Measurements from ENCODE around the gene RALA.

The RALA gene

GRCh38 chr7:39613577-39613976 is 9.8 kb upstream of the RALA start:
- DNase-seq (ENCODE audit: low read depth in 2 of 2), result no peak

GRCh38 chr7:39614299-39614698 is 9.1 kb upstream of the RALA start:
- no peak for DNase-seq (ENCODE audit: low read depth in 2 of 2)

- no peak for DNase-seq (ENCODE audit: low read depth in 2 of 2)
Measured at GRCh38 chr7:39615350-39615975, 7.9 kb upstream of the RALA start.

- DNase-seq (ENCODE audit: low read depth in 2 of 2), result no peak
Measured at GRCh38 chr7:39616138-39616537, 7.2 kb upstream of the RALA start.

- DNase-seq (ENCODE audit: low read depth in 2 of 2), result no peak
Measured at GRCh38 chr7:39617005-39617404, 6.4 kb upstream of the RALA start.

GRCh38 chr7:39618868-39619267 is 4.5 kb upstream of the RALA start:
- DNase-seq (ENCODE audit: low read depth in 2 of 2), result no peak

- no peak for DNase-seq (ENCODE audit: low read depth in 2 of 2)
Measured at GRCh38 chr7:39620486-39620885, 2.9 kb upstream of the RALA start.

GRCh38 chr7:39621261-39621660 is 2.1 kb upstream of the RALA start:
- DNase-seq (ENCODE audit: low read depth in 2 of 2), result no peak

GRCh38 chr7:39621784-39622411 is 1.5 kb upstream of the RALA start:
- DNase-seq (ENCODE audit: low read depth in 2 of 2), result no peak

- DNase-seq (ENCODE audit: low read depth in 2 of 2), result no peak
Measured at GRCh38 chr7:39622609-39623008, 763 bp upstream of the RALA start.

- DNase-seq (ENCODE audit: low read depth in 2 of 2), result no peak
Measured at GRCh38 chr7:39623732-39624441, 515 bp downstream of the RALA start.

- no peak for DNase-seq (ENCODE audit: low read depth in 2 of 2)
Measured at GRCh38 chr7:39624442-39624807, 1.1 kb downstream of the RALA start.

GRCh38 chr7:39624935-39625694 is 1.7 kb downstream of the RALA start:
- DNase-seq (ENCODE audit: low read depth in 2 of 2), result no peak

GRCh38 chr7:39631736-39632308 is 8.4 kb downstream of the RALA start:
- DNase-seq (ENCODE audit: low read depth in 2 of 2), result no peak

GRCh38 chr7:39633563-39634477 is 10.4 kb downstream of the RALA start:
- DNase-seq (ENCODE audit: low read depth in 2 of 2), result no peak

- no peak for DNase-seq (ENCODE audit: low read depth in 2 of 2)
Measured at GRCh38 chr7:39634478-39634805, 11.1 kb downstream of the RALA start.

- no peak for DNase-seq (ENCODE audit: low read depth in 2 of 2)
Measured at GRCh38 chr7:39637400-39637799, 14.0 kb downstream of the RALA start.

GRCh38 chr7:39637963-39638485 is 14.7 kb downstream of the RALA start:
- DNase-seq (ENCODE audit: low read depth in 2 of 2), result no peak

- DNase-seq (ENCODE audit: low read depth in 2 of 2), result no peak
Measured at GRCh38 chr7:39642896-39643295, 19.5 kb downstream of the RALA start.

GRCh38 chr7:39644170-39644569 is 20.8 kb downstream of the RALA start:
- no peak for DNase-seq (ENCODE audit: low read depth in 2 of 2)

Data from stimulated activated CD8-positive, alpha-beta memory T cell treated with anti-CD3 and anti-CD28 coated beads, Interleukin-2, amount 100 ng/mL, for 48 hours (primary cell).